Large intestine (tissue), 3 donors: ENCODE data around the gene MRFAP1. TPM values are rescaled to one million over a fixed set of nuclear protein-coding genes. Genes with fewer than 3 reads are reported as not detected.

Experiments used
- DNase-seq, 2 donors: peaks; one replicate each; pipeline versions ENCODE4 v3.0.0 to v3.0.0-alpha.2; 2013
- H3K27ac ChIP-seq: one replicate; pipeline ENCODE4 v1.5.1; 2013; ENCODE audit warnings: low read length
- H3K27me3 ChIP-seq: 2 replicates; pipeline ENCODE4 v1.6.1; 2013; ENCODE audit warnings: low read length; ENCODE audit not compliant: control insufficient read depth, insufficient read depth
- H3K36me3 ChIP-seq: 2 replicates; pipeline ENCODE4 v1.6.1; 2013; ENCODE audit warnings: low read length; ENCODE audit not compliant: control insufficient read depth, insufficient read depth
- H3K4me1 ChIP-seq: one replicate; pipeline ENCODE4 v1.6.1; 2013; ENCODE audit warnings: low read length; ENCODE audit not compliant: control insufficient read depth, insufficient read depth
- H3K4me3 ChIP-seq: one replicate; pipeline ENCODE4 v1.5.1; 2013; ENCODE audit warnings: low read length
- H3K9me3 ChIP-seq: one replicate; pipeline ENCODE4 v1.6.1; 2013; ENCODE audit warnings: mild to moderate bottlenecking, low read depth, low read length, moderate library complexity; ENCODE audit not compliant: control insufficient read depth
- WGBS: methylation state at CpG from one replicate; pipeline ENCODE4 v1.1.5; 2013; ENCODE audit warnings: low lambda C conversion rate; ENCODE audit not compliant: insufficient coverage; 5-methylcytosine and 5-hydroxymethylcytosine counted together
- polyA plus RNA-seq: library from polyadenylated mRNA; unstranded; fragments of 120-200 nt; gene quantifications from one replicate; pipeline ENCODE4 v1.2.1, GENCODE V29; 2013

Gene MRFAP1
- polyA plus RNA-seq, 1 donor, result 244 TPM

DNA sequence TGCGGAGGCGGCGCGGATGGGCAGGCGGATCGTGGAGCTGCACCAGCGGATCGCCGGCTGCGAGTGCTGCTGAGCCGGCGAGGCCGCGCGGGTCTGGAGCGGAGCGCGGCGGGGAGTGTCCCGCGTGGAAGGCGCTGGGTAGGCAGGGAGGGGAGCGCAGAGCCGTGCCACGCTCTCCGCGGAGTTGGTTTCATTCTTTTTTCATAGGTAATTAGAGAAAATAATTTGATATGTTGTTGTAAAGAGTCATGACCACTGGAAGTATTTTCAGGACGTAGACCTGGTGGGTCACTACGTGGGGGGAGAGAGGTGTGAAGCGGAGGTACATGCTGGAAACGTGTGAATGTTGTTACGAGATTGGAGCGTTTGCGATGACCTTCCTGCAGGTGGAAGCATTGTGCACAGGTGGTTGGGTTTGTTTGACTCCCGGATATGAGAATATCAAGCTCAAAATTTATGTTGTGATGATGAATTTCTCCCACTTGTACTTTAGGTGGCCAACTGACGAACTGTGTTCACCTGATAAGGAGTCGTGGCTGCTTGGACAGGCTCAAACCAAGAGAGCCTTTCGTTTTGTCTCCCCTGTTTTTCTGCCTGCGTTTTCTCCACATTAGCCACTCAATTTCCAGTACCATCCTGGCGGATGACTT, 34.1 kb downstream of the MRFAP1 start:
- Histone ChIP-seq H3K9me3 (peaks cover 7% of the 10 kb centered on the region), H3K4me3 (peak overlapping the region; percentile 57), H3K36me3 (peaks cover 19% of the 10 kb centered on the region), H3K4me1 (peaks cover 6% of the 10 kb centered on the region), H3K27ac (no peak overlapping the region), H3K27me3 (no peaks in the 10 kb centered on the region)
- 0% methylated on average over 1 of the region's 40 CpGs for WGBS
- DNase-seq, result peak; percentile 55 to 75

DNA sequence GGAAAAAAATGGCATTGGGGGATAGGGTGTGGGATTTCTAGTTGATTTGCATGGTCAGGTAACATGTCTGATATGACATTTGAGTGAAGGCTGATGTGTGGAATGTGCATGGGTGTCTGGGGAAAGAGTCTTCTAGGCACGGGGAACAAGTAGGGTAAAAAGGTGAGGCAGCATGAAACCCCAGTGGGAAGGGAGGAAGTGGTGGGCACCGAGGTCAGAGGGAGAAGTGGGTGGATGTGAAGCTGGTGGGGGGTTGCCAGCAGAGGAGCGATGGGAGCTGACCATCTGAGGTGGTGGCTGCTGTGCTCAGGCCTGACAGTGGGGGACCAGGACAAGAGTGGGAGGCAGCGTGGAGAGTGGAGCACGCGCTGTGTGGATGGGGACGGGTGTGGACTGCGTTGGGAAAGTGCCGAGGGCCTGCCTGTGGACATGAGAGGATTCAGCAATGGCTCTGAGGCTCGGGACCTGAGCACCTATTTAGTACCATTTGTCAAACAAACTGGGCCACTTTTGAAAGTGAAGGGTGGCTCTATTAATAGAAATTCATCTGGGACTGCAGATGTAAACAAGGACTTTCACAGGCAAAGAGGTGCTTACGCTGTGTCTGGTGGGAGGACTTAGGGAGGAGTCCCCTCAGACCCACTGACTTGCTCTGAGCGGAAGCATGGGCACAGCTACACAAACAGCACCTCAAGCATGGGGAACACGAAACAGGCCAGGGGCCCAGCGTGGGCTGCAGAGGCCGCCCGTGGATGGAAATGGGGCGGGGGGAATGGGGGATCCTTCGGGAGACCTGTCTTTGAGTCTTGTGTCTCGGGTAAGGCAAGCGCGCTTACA, 36.5 kb downstream of the MRFAP1 start:
- Histone ChIP-seq H3K36me3 (peaks cover 17% of the 10 kb centered on the region), H3K4me1 (peaks cover 6% of the 10 kb centered on the region), H3K4me3 (no peak overlapping the region), H3K27me3 (no peaks in the 10 kb centered on the region), H3K27ac (no peak overlapping the region), H3K9me3 (peaks cover 12% of the 10 kb centered on the region)
- DNase-seq, result no peak
- WGBS, result no CpG with 5 or more reads among the region's 21 CpGs

- Histone ChIP-seq H3K27ac (no peak overlapping the region), H3K36me3 (peaks cover 17% of the 10 kb centered on the region), H3K4me1 (peaks cover 6% of the 10 kb centered on the region), H3K9me3 (peaks cover 5% of the 10 kb centered on the region), H3K4me3 (no peak overlapping the region), H3K27me3 (no peaks in the 10 kb centered on the region)
- no CpG with 5 or more reads among the region's 10 CpGs for WGBS
- no peak for DNase-seq
These were observed 40.0 kb downstream of the MRFAP1 start for GRCh38 chr4:6680372-6681034.

DNA sequence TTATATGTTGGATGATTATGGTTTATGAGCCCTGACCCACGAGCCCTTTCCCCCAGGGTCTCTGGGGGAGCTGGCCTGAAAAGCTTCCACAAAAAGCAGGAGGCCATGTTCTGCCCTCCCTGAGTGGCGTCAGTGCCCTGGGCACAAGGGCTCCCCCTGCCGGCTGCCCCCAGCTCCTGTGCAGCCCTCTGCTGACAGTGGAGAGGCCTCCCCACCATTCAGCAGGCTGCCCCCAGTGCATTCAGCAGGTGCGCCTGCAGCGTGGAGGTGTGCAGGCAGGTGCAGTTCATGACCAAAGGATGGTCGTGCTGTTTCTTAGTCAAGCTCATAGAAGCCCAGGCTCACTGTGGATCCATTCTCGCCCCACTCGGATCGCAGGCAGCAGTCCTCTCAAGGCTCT, 40.7 kb downstream of the MRFAP1 start:
- no peak for DNase-seq
- WGBS, result no CpG with 5 or more reads among the region's 9 CpGs
- peaks cover 3% of the 10 kb centered on the region for H3K4me1 ChIP-seq
- peaks cover 5% of the 10 kb centered on the region for H3K9me3 ChIP-seq
- H3K36me3 ChIP-seq, result peaks cover 11% of the 10 kb centered on the region
- no peak overlapping the region for H3K4me3 ChIP-seq
- H3K27me3 ChIP-seq, result no peaks in the 10 kb centered on the region
- no peak overlapping the region for H3K27ac ChIP-seq

DNA sequence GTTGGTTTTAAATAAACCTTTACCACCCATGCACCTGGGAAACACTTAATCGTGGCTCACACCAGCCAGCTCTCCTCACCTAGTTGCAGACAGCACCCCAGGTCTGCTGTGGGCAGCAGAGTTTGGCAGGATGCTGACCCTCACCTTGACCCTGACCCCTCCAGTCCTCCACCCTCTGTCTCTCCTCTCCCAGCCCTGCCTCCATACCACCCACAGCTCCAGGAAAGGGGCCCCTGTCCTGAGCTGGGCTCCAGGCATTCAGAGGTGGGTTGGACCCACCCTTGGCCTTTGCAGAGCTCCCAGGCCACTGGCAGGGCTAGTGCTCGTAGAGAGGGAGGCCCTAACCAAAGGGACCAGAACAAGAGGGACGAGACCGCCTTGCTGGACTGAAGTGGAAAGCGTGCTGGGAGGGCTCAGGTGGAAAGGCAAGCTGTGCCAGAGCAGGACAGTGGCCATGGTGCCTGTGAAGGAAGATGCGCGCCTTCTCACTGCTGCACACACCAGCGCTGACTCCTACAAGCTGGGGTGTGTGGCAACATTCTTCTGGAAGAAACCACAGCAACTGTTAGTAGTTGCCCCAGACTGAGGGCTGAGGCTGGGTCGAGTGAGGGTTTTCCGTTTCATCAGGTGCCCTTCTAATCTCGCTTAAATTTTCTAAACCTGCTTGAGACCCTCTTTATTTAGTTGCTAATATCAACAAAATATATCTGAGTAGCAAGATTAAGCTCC, 42.5 kb downstream of the MRFAP1 start:
- WGBS, result 100% methylated on average over 3 of the region's 11 CpGs
- Histone ChIP-seq H3K36me3 (peaks cover 3% of the 10 kb centered on the region), H3K9me3 (peaks cover 5% of the 10 kb centered on the region), H3K4me3 (no peak overlapping the region), H3K27me3 (no peaks in the 10 kb centered on the region), H3K27ac (no peak overlapping the region), H3K4me1 (peaks cover under 1% of the 10 kb centered on the region)
- no peak for DNase-seq

DNA sequence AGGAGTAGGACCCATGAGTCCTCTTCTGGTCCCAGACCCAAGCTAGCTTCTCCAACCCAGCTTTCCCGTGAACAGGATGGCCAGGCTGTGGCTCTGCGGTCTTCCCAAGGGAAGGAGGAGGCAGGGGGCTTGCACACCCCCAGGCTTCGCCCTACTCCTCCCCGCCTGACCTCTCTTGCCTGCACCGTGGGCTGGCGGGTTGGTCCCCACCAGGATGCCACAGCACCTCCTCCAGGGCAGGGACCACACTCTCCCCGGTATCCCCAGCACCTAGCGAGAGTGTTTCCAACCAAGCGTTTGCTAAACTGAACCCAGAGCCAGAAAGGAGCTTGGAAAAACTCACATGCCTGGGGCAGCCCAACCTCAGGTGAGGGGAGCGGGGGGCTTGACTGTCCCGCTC, 44.2 kb downstream of the MRFAP1 start:
- H3K36me3 ChIP-seq, result no peaks in the 10 kb centered on the region
- H3K4me3 ChIP-seq, result no peak overlapping the region
- H3K9me3 ChIP-seq, result peaks cover 5% of the 10 kb centered on the region
- H3K4me1 ChIP-seq, result peaks cover 17% of the 10 kb centered on the region
- no peaks in the 10 kb centered on the region for H3K27me3 ChIP-seq
- no peak for DNase-seq
- no peak overlapping the region for H3K27ac ChIP-seq
- no CpG with 5 or more reads among the region's 11 CpGs for WGBS

GRCh38 chr4:6686104-6686787, 45.8 kb downstream of the MRFAP1 start:
- Histone ChIP-seq H3K27ac (no peak overlapping the region), H3K4me1 (peaks cover 22% of the 10 kb centered on the region), H3K36me3 (no peaks in the 10 kb centered on the region), H3K9me3 (no peaks in the 10 kb centered on the region), H3K4me3 (no peak overlapping the region), H3K27me3 (no peaks in the 10 kb centered on the region)
- no peak for DNase-seq
- WGBS, result no CpG with 5 or more reads among the region's 4 CpGs

DNA sequence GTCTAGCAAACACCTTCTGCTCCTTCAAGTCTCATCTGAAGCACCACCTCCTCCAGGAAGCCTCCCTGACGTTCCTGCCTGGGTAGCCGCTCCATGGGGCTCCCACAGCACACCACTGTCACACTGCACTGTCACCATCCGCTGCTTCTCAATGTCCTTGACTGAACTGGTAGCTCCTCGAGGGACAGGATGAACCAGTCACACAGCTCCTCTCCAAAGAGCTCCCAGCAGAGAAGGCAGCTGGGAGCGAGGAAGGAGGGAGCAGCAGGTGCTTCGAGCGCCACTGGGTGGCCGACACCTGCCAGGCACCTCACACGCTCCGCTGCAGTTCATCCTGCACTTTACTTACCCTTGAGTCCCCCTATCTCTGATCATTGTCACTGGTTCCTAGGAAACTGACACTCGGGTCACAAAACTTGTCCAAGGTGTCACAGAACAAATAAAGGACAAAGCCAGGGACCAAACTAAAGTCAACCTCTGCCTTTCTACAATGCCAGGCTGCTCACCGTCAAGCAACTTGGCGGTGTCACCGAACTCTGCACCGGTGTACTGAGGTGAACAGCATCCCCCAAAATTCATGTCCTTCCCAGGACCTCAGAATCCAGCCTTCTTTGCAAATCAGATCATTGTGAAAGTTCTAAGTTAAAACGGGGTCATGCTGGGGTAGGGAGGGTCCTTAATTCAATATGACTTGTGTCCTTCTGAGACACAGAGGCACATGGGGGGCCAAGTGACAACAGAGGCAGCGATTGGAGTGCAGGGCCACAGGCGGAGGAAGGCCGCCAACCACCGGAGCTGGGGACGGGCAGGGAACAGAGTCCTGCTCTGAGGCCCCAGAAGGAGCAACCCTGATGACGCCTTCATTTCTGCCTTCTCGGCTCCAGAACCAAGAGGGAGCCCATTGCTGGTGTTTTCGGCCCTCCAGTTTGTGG, 47.7 kb downstream of the MRFAP1 start:
- DNase-seq, result peak in 1 of 2 donors; percentile 40
- no peak overlapping the region for H3K4me3 ChIP-seq
- peak overlapping the region; percentile 73 for H3K27ac ChIP-seq
- H3K36me3 ChIP-seq, result no peaks in the 10 kb centered on the region
- no peaks in the 10 kb centered on the region for H3K9me3 ChIP-seq
- no peaks in the 10 kb centered on the region for H3K27me3 ChIP-seq
- 70% methylated on average over 2 of the region's 24 CpGs for WGBS
- peaks cover 27% of the 10 kb centered on the region for H3K4me1 ChIP-seq

DNA sequence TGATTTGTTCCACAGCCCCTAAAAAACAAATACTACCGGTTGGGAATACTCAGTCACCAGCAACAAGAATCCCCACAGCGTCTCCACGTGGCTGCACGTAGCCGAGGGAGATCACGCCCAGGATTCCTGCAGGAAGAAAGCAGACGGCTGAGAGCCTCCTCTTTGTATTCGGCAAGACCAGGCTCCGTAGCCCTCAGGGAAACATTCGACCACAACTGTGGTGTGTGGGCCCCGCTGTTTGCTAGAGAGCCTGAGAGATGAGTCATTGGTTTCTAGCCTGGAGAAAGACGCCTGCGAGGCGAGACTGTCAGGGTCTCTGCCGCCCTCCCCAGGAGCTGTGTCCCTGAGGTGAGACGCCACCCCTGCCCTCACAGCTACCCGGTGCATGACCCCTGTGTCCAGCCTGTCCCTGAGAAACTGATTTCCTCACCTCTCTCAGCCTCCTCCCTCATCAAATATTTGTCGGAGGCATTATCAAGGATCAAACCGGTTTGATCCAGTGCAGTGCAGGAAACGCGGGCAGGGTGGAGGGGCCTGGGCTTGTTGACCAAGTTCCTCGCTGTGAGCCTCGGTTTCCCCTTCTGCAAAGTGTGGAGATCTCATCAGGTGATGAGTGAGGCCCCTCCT, 48.5 kb downstream of the MRFAP1 start:
- no CpG with 5 or more reads among the region's 23 CpGs for WGBS
- Histone ChIP-seq H3K4me1 (peaks cover 33% of the 10 kb centered on the region), H3K36me3 (no peaks in the 10 kb centered on the region), H3K4me3 (no peak overlapping the region), H3K27me3 (no peaks in the 10 kb centered on the region), H3K9me3 (no peaks in the 10 kb centered on the region), H3K27ac (peak overlapping the region; percentile 73)
- DNase-seq, result peak; percentile 58 to 79
